ENCODE results near the gene TRABD2A.

The TRABD2A gene

GRCh38 chr2:84846741-84847142 is 34.1 kb downstream of the TRABD2A start:
- DNase-seq (ENCODE audit: low spot score): no peak
- in situ Hi-C loops (cut with MboI; ENCODE audit: low sequenced_read_pairs, unreplicated experiment): no loop called here
- no peak for TF ChIP-seq CTCF (IDR thresholded peaks at IDR 0.05; ENCODE audit: borderline replicate concordance, control extremely low read depth, extremely low read depth, insufficient read depth, missing control alignments)

GRCh38 chr2:84846041-84846663 is 34.7 kb downstream of the TRABD2A start:
- in situ Hi-C loops (cut with MboI; ENCODE audit: low sequenced_read_pairs, unreplicated experiment): no loop called here
- no peak for DNase-seq (ENCODE audit: low spot score)
- TF ChIP-seq CTCF (IDR thresholded peaks at IDR 0.05; ENCODE audit: borderline replicate concordance, control extremely low read depth, extremely low read depth, insufficient read depth, missing control alignments): no peak

- in situ Hi-C loops (cut with MboI; ENCODE audit: low sequenced_read_pairs, unreplicated experiment): no loop called here
Measured at GRCh38 chr2:84844141-84844540, 36.7 kb downstream of the TRABD2A start.

DNA sequence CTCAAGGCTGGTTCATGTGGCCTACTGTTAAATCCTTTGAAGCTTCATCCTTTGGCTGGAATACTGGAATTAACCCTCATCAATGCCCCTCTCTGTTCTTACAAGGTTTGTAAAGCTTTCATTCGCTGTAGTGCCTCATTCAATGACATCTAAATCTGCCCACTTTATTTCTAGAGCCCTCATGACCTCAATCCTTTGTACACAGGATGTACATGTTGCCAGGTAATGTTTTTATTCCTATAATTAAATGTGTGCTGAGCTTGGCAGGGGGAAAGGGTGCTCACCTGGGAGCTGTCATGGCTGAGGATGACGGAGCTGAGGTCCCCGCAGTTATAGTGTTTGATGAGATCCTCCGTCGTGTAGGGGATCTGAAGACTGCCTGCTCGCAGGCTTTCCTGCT is 39.3 kb downstream of the TRABD2A start:
- DNase-seq (ENCODE audit: low spot score): no peak
- in situ Hi-C loops (cut with MboI; ENCODE audit: low sequenced_read_pairs, unreplicated experiment): no loop called here
- TF ChIP-seq CTCF (IDR thresholded peaks at IDR 0.05; ENCODE audit: borderline replicate concordance, control extremely low read depth, extremely low read depth, insufficient read depth, missing control alignments): no peak

More at GRCh38 chr2:84844141-84844540, 36.7 kb downstream of the TRABD2A start:
- TF ChIP-seq CTCF (IDR thresholded peaks at IDR 0.05; ENCODE audit: borderline replicate concordance, control extremely low read depth, extremely low read depth, insufficient read depth, missing control alignments): no peak
- no peak for DNase-seq (ENCODE audit: low spot score)

GRCh38 chr2:84840306-84840705 is 40.6 kb downstream of the TRABD2A start:
- DNase-seq (ENCODE audit: low spot score): no peak
- in situ Hi-C loops (cut with MboI; ENCODE audit: low sequenced_read_pairs, unreplicated experiment): no loop called here
- no peak for TF ChIP-seq CTCF (IDR thresholded peaks at IDR 0.05; ENCODE audit: borderline replicate concordance, control extremely low read depth, extremely low read depth, insufficient read depth, missing control alignments)

GRCh38 chr2:84839851-84840250 is 41.0 kb downstream of the TRABD2A start:
- no peak for TF ChIP-seq CTCF (IDR thresholded peaks at IDR 0.05; ENCODE audit: borderline replicate concordance, control extremely low read depth, extremely low read depth, insufficient read depth, missing control alignments)
- in situ Hi-C loops (cut with MboI; ENCODE audit: low sequenced_read_pairs, unreplicated experiment): no loop called here
- DNase-seq (ENCODE audit: low spot score): no peak

All from GM13976 (cell line).